Brain microvascular endothelial cell (primary cell): ENCODE measurements around the gene SMC5.

Experiments used
- DNase-seq: peaks from one replicate; pipeline ENCODE4 v3.0.0-alpha.2; 2020
- H3K27ac ChIP-seq: fragments of 250-450 bp; sonication (Bioruptor Pico); 2 replicates; pipeline ENCODE4 v1.5.1; 2020; ENCODE audit warnings: mild to moderate bottlenecking, moderate library complexity
- H3K27me3 ChIP-seq: fragments of 250-450 bp; sonication (Bioruptor Pico); replicated peaks from 2 replicates; pipeline ENCODE4 v1.5.1; 2020; ENCODE audit warnings: mild to moderate bottlenecking
- H3K36me3 ChIP-seq: fragments of 250-450 bp; sonication (Bioruptor Pico); replicated peaks from 2 replicates; pipeline ENCODE4 v1.5.1; 2020; ENCODE audit warnings: mild to moderate bottlenecking
- H3K4me3 ChIP-seq: 2 replicates; pipeline ENCODE4 v1.5.1; 2011; ENCODE audit warnings: low read depth, mild to moderate bottlenecking, control low read depth, low read length, moderate library complexity
- in situ Hi-C: cut with HindIII; loops from 2 replicates; pipeline ENCODE4 v1.10.0; 2017; ENCODE audit warnings: low sequenced_read_pairs, low pct_ligation_motif_present
- TF ChIP-seq, protein P1 (sequence below): IDR thresholded peaks from 2 replicates; pipeline ENCODE4 v1.5.1; 2011; ENCODE audit warnings: low read depth, mild to moderate bottlenecking, moderate library complexity, low read length, control low read depth, inconsistent platforms; ENCODE audit errors: missing control alignments

SMC5 gene

DNA sequence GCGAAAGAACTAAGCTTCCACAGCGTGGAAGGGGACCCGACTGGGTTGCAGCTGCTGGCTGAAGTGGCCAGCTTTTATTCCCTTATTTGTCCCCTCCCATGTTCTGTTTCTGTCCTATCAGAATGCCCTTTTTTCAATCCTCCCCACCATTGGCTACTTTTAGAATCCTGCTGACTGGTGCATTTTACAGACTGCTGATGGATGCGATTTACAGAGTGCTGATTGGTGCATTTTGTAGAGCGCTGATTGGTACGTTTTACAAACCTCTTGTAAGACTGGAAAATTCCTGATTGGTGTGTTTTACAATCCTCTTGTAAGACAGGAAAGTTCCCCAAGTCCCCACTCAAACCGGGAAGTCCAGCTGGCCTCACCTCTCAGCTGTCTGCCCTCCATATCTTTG is 105.0 kb downstream of the SMC5 start:
- no peaks in the 10 kb centered on the region for H3K27me3 ChIP-seq
- DNase-seq, result no peak
- no peak overlapping the region for H3K4me3 ChIP-seq
- H3K27ac ChIP-seq, result no peak overlapping the region
- in situ Hi-C loops, result no loop called here
- H3K36me3 ChIP-seq, result no peaks in the 10 kb centered on the region
- TF ChIP-seq, protein P1, sequence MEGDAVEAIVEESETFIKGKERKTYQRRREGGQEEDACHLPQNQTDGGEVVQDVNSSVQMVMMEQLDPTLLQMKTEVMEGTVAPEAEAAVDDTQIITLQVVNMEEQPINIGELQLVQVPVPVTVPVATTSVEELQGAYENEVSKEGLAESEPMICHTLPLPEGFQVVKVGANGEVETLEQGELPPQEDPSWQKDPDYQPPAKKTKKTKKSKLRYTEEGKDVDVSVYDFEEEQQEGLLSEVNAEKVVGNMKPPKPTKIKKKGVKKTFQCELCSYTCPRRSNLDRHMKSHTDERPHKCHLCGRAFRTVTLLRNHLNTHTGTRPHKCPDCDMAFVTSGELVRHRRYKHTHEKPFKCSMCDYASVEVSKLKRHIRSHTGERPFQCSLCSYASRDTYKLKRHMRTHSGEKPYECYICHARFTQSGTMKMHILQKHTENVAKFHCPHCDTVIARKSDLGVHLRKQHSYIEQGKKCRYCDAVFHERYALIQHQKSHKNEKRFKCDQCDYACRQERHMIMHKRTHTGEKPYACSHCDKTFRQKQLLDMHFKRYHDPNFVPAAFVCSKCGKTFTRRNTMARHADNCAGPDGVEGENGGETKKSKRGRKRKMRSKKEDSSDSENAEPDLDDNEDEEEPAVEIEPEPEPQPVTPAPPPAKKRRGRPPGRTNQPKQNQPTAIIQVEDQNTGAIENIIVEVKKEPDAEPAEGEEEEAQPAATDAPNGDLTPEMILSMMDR, result no peak

DNA sequence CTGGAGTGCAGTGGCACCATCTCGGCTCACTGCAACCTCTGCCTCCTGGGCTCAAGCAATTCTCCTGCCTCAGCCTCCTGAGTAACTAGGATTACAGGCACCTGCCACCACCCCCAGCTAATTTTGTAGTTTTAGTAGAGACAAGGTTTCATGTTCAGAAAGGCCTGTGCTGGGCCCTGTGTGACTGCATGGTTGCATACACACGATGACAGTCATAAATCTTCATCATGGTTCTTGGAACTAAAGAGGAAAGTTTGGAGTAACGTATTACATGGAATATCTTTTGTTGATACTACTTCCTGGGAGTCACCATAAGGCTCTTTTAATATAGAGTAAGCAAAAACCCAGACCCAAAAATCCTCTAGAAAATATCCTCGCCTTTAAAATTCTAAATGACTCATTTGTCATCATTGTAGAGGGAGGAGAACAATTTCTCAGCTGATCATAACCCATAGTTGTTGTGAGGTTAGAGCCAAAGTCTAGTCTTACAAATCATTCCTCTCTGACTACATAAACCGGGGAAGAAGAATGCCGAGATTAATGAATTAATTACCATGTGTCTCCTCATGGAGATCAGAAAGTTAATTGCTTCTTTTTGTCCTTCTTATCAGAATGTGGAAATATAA is 108.6 kb downstream of the SMC5 start:
- no peaks in the 10 kb centered on the region for H3K36me3 ChIP-seq

DNA sequence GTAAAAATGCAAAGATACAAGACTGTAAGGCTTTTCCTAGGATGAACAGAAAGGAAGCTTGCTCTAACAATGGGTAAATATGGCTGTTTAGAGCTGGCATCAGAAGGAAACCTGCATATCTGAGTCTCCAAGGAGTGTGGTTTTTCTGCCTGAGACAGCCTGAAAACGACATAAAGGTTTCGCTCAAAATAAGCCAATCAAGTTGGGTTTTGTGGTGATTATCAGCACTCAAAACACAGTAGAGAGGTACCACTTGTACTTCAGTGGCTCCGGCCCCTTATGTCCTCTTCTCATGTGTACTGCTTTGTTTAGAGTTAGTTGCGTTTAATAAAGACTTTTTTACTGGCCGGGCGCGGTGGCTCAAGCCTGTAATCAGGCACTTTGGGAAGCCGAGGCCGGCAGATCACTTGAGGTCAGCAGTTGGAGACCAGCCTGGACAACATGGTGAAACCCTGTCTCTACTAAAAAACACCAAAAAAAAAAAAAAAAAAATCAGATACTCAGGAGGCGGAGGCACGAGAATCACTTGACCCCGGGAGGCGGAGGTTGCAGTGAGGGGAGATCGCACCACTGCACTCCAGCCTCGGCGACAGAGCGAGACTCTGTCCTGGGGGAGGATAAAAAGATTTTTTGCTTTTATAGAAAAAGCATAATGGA is 116.3 kb downstream of the SMC5 start:
- no peak for DNase-seq

More for the DNA sequence above, 108.6 kb downstream of the SMC5 start:
- DNase-seq, result no peak
- Histone ChIP-seq H3K4me3 (no peak overlapping the region), H3K27ac (no peak overlapping the region), H3K27me3 (no peaks in the 10 kb centered on the region)
- TF ChIP-seq, protein P1, result no peak
- in situ Hi-C loops, result no loop called here

DNA sequence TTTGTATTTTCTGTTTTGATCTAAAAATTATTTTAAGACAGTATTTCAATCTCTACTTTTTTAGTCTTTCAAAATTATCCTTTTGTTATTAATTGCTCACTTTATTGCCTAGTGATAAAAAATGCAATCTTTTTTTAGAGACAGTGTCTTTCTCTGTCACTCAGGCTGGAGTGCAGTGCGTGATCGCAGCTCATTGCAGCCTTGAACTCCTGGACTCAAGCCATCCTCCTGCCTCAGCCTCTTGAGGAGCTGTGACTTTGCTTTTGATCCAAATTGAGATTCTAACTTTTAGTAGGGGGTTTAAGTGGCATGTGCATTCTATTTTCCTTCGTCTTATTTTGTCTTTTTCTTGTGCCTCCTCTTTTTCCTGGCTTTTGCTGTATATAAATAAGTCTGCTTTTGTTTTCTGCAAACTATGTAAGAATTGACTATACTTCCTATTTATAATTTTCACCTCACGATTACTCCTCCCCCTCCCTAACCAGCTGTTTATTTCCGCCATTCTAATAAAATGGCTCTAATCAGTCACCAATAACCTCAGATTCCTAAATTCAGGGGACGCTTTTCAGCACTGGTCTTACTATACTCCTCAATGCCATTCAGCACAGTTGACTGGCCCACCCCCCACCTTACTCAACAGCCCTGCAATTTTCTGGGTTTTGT is 123.4 kb downstream of the SMC5 start:
- H3K4me3 ChIP-seq, result no peak overlapping the region
- in situ Hi-C loops, result no loop called here
- peaks cover 7% of the 10 kb centered on the region for H3K36me3 ChIP-seq
- H3K27me3 ChIP-seq, result no peaks in the 10 kb centered on the region
- H3K27ac ChIP-seq, result no peak overlapping the region
- no peak for DNase-seq
- TF ChIP-seq, protein P1, result no peak

More for the DNA sequence above, 116.3 kb downstream of the SMC5 start:
- TF ChIP-seq, protein P1, result no peak
- Histone ChIP-seq H3K27me3 (no peaks in the 10 kb centered on the region), H3K36me3 (no peaks in the 10 kb centered on the region), H3K27ac (no peak overlapping the region), H3K4me3 (no peak overlapping the region)
- in situ Hi-C loops, result no loop called here

DNA sequence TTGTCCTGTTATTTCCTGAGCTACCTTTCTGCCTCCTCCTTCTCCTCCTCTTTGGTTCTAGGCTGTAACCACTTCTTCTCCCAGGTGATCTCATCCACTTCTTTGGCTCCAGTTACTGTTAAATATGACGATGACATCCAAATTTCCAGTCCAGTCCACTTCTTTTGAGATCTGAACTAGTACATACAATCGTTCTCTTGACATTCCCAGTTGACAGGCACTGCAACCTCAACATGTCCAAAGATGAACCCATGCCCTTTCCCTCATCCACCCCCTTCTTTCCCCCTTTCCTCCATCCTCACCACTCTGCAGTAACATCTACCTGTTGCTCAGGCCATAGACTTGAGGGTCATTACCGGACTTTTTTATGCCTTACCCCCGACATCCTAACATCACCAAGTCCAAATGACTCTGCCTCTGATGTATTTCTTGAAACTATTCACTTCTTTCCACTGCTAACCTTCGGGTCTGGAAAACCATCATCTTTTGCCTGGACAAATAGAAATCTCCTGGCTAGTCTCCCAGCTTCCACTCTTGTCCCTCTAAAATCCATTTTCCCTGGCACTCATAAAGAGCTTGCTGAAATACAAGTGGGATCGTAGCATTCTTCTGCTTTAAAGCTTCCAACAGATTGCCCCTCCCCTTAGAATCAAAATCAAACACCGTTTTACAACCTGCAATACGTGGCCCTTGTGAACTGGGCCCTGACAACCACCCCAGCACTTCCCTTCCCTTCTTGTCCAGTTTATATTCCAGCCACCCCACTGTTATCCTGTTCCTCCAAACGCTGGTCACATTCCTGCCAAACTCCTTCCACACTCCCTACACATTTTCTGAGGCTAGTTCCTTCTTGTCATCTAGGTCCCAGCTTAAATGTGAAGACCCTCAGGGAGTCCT is 124.2 kb downstream of the SMC5 start:
- no peak overlapping the region for H3K27ac ChIP-seq
- TF ChIP-seq, protein P1, result no peak
- peaks cover 7% of the 10 kb centered on the region for H3K36me3 ChIP-seq
- no peak for DNase-seq
- no peaks in the 10 kb centered on the region for H3K27me3 ChIP-seq
- no peak overlapping the region for H3K4me3 ChIP-seq
- in situ Hi-C loops, result no loop called here
